H7 (cell line): ENCODE data around the gene CHST9. TPM values are rescaled to one million over a fixed set of nuclear protein-coding genes. Genes with fewer than 3 reads are reported as not detected.
"Not testable (repeated sequence)": the region's sequence is repeated elsewhere in the genome, so short reads cannot be mapped to it uniquely, and the experiment has no call there.

Experiments used
- DNase-seq: peaks from one replicate; pipeline ENCODE4 v3.0.0; 2012
- H3K27me3 ChIP-seq: 2 replicates; pipeline ENCODE4 v1.6.0; 2011; ENCODE audit warnings: mild to moderate bottlenecking, low read length; ENCODE audit not compliant: control insufficient read depth, insufficient read depth
- H3K36me3 ChIP-seq: replicated peaks from 2 replicates; pipeline ENCODE4 v1.5.1; 2011; ENCODE audit warnings: low read length; ENCODE audit not compliant: control insufficient read depth, insufficient read depth
- H3K4me3 ChIP-seq: 2 replicates; pipeline ENCODE4 v1.5.1; 2011; ENCODE audit warnings: low read depth, mild to moderate bottlenecking, control low read depth, low read length, moderate library complexity; ENCODE audit not compliant: insufficient read depth
- total RNA-seq: library from RNA; depleted of rRNA; stranded (reverse); fragments of >200 nt; shearing (Covaris generic); gene quantifications from 2 replicates; pipeline ENCODE4 v1.2.3, GENCODE V29; 2014

CHST9 gene
- total RNA-seq, 1 experiment from 2014 or later: 2.7 TPM

GRCh38 chr18:26930630-26931029, 254.5 kb downstream of the CHST9 start:
- DNase-seq: no peak
- H3K36me3 ChIP-seq: no peaks in the 10 kb centered on the region
- H3K4me3 ChIP-seq: no peak overlapping the region
- H3K27me3 ChIP-seq: no peaks in the 10 kb centered on the region

- Histone ChIP-seq H3K36me3 (no peaks in the 10 kb centered on the region), H3K4me3 (no peak overlapping the region), H3K27me3 (no peaks in the 10 kb centered on the region)
- no peak for DNase-seq
These were observed 256.3 kb downstream of the CHST9 start for GRCh38 chr18:26928670-26929313.

GRCh38 chr18:26927822-26928221, 257.3 kb downstream of the CHST9 start:
- not testable (repeated sequence) for H3K36me3 ChIP-seq, DNase-seq, H3K4me3 ChIP-seq, H3K27me3 ChIP-seq

GRCh38 chr18:26926066-26926675, 258.9 kb downstream of the CHST9 start:
- no peak overlapping the region for H3K4me3 ChIP-seq
- H3K27me3 ChIP-seq: no peaks in the 10 kb centered on the region
- H3K36me3 ChIP-seq: no peaks in the 10 kb centered on the region

GRCh38 chr18:26925313-26925712, 259.8 kb downstream of the CHST9 start:
- DNase-seq: no peak
- H3K36me3 ChIP-seq: no peaks in the 10 kb centered on the region
- no peaks in the 10 kb centered on the region for H3K27me3 ChIP-seq

More at GRCh38 chr18:26926066-26926675, 258.9 kb downstream of the CHST9 start:
- DNase-seq: no peak

GRCh38 chr18:26922313-26922712, 262.8 kb downstream of the CHST9 start:
- Histone ChIP-seq H3K27me3 (no peaks in the 10 kb centered on the region), H3K36me3 (no peaks in the 10 kb centered on the region), H3K4me3 (no peak overlapping the region)
- no peak for DNase-seq

More at GRCh38 chr18:26925313-26925712, 259.8 kb downstream of the CHST9 start:
- no peak overlapping the region for H3K4me3 ChIP-seq

- DNase-seq: no peak
- Histone ChIP-seq H3K36me3 (no peaks in the 10 kb centered on the region), H3K4me3 (no peak overlapping the region), H3K27me3 (no peaks in the 10 kb centered on the region)
These were observed 264.5 kb downstream of the CHST9 start for GRCh38 chr18:26920644-26921043.

GRCh38 chr18:26919627-26920026, 265.5 kb downstream of the CHST9 start:
- Histone ChIP-seq H3K36me3 (no peaks in the 10 kb centered on the region), H3K27me3 (no peaks in the 10 kb centered on the region), H3K4me3 (no peak overlapping the region)
- no peak for DNase-seq

- no peaks in the 10 kb centered on the region for H3K27me3 ChIP-seq
- no peak for DNase-seq
- no peaks in the 10 kb centered on the region for H3K36me3 ChIP-seq
- H3K4me3 ChIP-seq: no peak overlapping the region
These were observed 265.9 kb downstream of the CHST9 start for GRCh38 chr18:26919201-26919600.

- Histone ChIP-seq H3K27me3 (no peaks in the 10 kb centered on the region), H3K36me3 (no peaks in the 10 kb centered on the region)
- DNase-seq: no peak
These were observed 273.3 kb downstream of the CHST9 start for GRCh38 chr18:26911840-26912239.

GRCh38 chr18:26909599-26910290, 275.4 kb downstream of the CHST9 start:
- Histone ChIP-seq H3K36me3 (no peaks in the 10 kb centered on the region), H3K27me3 (no peaks in the 10 kb centered on the region), H3K4me3 (no peak overlapping the region)
- peak; percentile 21 for DNase-seq

More at GRCh38 chr18:26911840-26912239, 273.3 kb downstream of the CHST9 start:
- H3K4me3 ChIP-seq: no peak overlapping the region

GRCh38 chr18:26908906-26909305, 276.2 kb downstream of the CHST9 start:
- DNase-seq: no peak
- Histone ChIP-seq H3K27me3 (no peaks in the 10 kb centered on the region), H3K4me3 (no peak overlapping the region), H3K36me3 (no peaks in the 10 kb centered on the region)

- no peaks in the 10 kb centered on the region for H3K27me3 ChIP-seq
- no peak for DNase-seq
- no peaks in the 10 kb centered on the region for H3K36me3 ChIP-seq
- H3K4me3 ChIP-seq: no peak overlapping the region
These were observed 282.8 kb downstream of the CHST9 start for GRCh38 chr18:26902291-26902690.

GRCh38 chr18:26901020-26901419, 284.1 kb downstream of the CHST9 start:
- no peaks in the 10 kb centered on the region for H3K36me3 ChIP-seq
- H3K4me3 ChIP-seq: no peak overlapping the region
- H3K27me3 ChIP-seq: no peaks in the 10 kb centered on the region
- no peak for DNase-seq

GRCh38 chr18:26894426-26894825, 290.7 kb downstream of the CHST9 start:
- Histone ChIP-seq H3K27me3 (no peaks in the 10 kb centered on the region), H3K36me3 (no peaks in the 10 kb centered on the region), H3K4me3 (no peak overlapping the region)
- no peak for DNase-seq
